Measurements from ENCODE around the gene FAM83C.

The FAM83C gene

DNA sequence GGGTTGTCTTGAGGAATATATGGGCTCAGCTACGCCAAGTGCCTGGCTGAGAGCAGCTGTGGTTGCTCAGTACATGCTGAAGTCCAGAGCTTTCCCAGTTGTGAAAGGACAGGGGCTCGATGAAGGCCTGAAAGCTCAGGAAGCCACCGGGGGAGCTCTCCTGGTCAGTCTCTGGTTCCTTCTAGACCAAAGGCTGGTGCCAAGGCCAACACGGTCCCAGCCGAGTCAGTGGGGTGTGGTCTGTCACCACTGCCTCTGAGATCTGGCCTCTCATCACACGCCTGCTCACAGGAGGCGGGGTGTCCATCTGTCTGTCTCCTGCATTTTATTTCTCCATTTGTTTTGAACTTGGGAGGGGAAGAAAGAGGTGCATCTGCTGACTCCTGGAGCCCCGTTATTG, 4.9 kb upstream of the FAM83C start:
- no peak for DNase-seq

DNA sequence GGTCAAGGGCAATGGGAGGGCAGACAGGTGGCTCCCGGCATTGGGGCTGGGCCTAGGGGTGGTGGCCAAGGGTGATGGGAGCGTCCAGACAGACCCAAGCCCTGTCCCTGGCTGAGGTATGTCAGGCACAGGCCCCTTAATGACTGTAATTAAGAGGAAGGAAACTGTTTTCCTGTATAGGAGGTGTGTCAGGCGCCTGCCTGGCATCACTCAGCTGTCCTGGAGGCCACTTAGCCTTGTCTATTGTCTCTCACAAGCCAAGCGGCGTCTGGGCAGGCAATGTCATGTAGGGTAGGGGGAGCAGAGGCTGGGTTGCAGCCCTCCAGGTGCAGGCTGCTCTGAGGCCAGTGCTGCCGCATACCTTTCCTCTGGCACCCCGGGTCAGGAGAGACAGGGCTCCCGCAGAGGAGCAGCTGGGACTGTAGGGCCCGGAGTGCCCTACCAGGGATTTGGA, 3.9 kb upstream of the FAM83C start:
- DNase-seq: no peak

DNA sequence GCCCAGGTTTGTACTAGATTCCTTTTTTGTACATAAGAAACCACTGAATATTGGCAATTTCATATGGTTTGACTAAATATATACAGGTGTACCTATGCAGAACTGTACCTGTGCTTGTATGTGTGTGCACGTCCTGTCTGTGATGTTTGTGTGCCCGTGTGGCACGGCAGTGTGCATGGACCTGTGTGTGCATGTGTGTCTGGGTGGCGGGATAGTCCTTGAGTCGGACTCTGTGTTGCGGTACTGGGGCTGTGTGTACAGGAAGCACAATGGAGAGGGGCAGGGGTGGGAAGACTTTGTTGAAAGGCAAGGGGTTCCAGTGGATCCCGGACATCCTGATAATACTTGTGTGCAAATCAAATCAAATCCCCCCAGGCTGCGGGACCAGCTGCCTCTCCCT, 3.4 kb upstream of the FAM83C start:
- DNase-seq: no peak

DNA sequence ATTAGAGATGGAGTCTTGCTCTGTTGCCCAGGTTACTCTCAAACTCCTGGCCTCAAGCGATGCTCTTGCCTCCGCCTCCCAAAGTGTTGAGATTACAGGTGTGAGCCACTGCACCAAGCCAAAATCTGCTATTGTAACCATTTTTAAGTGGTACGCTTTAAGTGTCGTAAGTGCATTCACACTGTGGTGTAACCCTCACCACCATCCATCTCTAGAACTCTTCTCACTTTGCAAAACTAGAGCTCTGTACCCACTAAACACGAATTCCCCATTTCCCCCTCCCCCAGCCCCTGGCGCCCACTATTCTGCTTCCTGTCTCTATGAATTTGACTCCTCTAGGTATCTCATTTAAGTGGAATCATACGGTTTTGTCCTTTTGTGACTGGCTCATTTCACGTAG, 2.8 kb upstream of the FAM83C start:
- DNase-seq: no peak

DNA sequence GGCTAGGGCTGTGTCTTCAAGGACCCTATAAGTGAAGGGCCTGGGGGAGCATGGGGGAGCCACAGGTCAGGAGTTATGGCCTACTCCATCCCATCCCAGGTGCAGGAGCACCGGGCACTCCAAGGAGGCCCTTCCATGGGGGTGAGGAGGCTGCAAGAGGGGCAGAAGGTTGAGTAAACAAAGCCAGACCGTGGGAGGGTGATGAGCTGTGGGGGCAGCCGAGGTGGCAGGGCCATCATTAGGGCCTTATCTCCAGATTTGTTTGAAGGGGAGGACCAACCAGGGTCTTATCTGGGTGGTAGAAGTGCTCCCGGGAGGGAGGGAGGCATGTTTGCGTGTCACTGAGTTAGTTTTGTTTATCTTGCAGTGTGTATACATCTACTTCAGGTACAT, 2.1 kb upstream of the FAM83C start:
- no peak for DNase-seq

DNA sequence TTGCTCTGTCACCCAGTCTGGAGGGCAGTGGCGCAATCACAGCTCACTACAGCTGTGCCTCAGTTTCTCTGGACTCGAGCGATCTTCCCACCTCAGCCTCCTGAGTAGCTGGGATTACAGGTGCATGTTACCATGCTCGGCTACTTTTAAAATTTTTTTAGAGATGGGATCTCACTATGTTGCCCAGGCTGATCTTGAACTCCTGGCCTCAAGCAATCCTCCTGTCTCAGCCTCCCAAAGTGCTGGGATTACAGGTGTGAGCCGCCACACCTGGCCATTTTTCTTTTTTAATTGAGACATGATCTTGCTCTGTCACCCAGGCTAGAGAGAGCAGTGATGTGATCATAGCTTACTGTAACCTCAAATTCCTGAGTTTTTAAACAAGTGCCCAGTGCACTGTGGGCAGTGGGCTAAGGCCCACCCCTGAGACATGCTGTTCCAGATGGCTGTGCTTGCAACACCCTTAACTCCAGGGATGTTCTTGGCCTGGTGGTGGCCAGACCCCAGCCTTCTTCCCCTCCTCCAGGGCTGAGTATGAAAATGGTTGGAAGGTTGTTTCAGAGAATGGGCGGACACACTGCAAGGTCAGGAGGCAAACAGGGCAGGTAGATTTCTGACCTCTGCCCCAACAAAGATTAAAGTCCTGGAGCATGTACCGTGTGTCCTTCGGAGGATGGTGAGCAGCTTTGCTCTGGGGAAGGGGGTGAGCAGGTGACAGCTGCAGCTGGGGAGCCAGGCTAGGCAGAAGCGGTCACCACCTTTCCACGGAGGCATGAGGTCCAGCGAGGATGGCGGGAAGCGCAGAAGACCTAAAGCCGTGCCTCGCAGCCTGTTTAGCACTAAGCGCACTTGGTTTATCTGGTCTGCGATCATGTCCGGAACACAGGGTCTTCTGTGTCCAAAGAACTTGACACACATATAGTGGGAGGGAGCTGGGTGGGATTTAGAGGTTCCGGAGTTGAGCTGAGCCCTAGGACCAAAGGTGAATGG, 1.4 kb upstream of the FAM83C start:
- DNase-seq: no peak

DNA sequence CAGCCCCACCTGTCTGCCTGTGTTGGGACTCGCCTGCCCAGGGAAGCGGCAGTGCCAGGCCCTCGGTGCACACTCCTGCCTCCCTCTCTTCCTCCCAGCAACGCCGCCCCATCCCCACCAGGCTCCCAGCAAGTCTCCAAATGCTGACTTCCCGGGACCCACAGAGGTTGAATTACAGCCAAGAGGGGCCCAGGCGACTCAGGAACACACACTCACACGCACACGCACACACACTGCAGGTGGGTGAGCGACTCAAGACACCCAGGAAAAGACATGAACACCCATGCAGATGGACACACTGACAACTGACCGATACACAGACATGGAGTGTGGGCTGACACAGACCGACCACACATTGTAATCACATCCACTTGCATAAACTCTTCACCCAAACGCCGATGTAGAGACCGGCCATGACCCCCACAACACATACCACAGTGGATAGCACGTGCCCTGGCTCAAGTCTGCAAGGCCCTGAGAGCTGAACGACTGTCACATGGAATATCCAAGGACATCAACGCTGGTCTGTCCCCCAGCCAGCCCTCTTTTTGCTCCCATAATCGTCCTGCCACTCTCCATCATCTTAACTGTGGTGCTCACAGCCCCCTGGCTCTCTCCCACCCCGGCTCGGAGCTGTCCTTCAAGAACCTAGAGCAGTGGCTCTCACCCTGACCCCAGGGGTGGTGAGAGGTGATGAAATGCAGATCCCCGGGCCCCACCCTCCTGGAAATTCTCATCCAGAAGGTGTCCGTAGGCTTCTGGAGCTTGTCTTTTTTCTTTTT, 470 bp upstream of the FAM83C start:
- DNase-seq: no peak

DNA sequence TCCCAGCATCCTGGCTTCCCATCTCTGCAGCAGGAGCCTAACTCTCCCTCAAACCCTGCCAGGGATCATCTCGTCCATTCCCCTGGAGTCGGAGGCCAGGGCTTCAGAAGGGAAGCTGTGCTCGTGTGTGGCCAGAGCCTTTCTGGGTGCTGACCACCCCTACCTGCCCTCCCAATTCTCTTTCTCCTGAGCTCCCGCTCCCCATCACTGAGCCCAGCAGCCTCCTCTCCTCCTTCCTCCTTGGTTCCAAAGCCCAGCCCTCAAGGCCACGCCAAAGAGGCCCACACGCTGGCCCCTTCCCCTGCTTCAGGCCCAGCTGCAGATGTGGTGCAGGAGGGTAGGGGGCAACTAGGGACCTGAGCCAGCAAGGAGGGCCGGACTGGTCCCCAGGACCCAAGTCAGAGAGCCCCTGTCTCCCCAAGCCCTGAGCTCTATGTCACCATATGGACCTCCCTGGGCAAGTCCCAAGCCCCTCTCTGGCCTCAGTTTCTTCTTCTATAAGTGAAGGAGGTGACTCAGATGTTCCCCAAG, 1.3 kb downstream of the FAM83C start:
- DNase-seq: no peak

DNA sequence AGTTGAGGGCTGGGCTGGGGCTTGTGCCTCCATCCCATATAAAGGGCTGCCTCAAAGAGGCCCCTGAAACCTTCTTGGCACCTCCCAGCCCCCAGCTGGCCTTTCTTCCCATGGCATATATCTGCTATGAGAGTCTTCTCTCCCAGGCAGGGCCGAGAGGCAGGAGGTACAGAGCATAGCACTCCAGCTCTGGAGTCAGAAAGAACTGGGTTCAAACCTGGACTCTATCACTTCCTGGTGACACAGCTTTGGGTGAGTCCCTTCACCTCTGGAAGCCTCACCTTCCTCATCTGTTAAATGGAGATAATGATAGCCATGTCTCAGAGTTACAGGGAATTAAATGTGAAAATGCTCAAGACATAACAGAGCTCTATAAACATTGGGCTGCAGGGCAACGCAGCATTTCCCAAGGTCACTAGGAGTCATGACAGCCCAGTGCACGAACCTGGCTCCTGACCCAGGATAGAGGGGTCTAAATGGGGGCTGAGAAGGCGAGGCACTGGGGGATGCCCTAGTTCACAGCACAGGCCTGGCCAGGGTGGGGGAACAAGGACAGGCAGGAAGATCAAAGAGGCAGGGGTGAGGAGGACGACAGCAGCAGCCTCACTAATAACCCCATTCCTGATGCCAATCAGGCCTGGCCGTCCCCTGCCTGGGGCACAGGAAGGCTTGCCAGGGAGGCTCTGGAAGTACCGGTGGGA, 1.9 kb downstream of the FAM83C start:
- DNase-seq: no peak

DNA sequence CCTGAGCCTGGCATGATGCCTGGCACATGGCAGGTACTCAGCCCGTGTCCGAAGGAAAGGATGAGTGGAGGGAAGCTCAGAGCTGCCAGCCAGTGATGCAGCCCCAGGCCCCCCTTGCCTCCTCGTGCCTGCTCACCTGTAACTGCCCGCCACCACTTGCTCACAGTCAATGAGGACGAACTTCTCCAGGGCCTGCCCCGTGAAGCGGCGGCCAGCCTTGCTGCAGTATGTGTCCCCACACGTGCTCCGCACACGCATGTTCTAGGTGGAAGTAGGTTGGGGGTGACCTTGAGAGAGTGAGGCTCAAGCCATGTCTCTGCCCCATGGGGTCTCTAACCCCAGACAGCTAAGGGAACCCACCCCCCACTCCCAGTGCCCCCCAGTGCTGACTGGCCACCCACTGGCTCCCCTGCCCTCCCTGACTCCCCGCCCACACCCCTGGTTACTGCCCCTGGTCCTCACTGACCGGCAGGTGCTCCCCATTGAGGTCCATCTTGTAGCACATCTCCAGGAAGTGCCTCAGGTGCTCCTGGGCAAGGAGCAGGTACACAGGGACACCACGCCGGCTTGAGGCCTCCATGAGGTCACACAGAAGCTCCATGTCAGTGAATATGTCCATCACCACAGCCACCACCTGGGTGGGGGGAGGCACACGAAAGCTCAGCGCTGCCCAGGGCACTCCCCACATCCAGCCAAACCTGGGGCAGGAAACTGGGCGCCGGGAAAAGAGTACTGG, 3.7 kb downstream of the FAM83C start:
- DNase-seq: no peak

DNA sequence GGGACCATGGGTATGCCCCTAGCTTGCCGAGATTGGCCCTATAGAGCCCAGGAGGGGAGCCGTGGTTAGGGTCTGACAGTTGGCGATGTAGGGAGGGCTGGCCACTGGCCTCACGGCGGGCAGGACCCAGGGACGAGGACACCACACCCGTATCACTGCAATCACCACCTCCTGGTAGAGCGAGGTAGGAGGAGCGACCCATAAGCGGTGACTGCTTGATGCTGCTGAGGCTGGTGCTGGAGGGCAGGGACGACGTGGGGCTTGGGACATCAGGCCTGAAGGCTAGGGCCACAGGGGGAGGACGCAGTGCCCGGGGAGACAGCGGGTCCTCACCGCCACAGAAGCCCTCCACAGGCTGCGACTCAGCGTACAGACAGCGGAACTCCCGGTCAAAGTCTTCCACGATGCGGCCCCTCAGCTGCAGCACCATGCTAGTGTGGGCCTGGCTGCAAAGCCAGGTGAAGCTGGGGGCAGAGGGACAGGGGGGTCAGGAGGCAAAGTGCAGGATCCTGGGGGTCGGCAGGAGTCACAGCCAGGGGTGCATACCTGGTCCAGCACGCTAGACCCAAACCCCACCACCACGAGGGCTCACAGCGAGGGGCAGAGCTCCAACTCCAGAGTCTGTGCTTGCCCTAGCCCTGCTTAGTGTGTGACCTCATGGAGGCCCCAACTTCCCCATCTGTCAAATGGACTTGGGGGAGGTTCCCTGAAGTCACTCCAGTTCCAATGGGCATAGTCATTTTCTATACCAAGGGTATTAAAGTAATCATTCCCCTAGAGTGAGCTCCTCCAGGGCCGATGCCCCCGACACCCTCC, 4.5 kb downstream of the FAM83C start:
- DNase-seq: no peak

DNA sequence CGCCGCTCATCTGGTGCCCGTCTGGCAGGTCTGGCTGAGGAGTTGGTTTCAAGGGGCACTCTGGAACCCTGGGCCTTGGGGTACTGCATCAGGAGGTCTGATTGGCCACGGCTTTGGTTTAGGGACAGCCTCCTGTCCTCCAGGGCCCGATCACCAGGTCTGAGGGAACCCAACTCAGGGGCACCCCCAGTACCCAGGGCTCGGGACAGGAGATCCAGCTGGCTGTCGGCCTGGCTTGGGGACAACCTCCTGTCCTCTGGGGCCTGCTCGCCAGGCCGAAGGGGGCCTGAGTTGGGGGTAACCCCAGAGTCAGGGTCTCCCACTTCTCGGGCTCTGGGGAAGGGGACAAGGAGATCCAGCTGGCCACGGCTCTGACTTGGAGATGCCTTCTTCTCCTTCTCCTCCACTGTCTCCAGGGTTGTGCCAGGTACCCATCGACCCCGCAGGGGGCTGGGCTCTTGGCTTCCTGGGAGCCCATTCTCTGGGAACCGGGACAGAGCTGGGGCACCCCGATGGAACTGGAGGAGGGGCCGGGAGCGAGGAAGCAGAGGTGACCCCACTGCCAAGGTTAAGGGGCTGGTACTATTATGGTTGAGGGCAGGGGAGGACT, 5.2 kb downstream of the FAM83C start:
- no peak for DNase-seq

DNA sequence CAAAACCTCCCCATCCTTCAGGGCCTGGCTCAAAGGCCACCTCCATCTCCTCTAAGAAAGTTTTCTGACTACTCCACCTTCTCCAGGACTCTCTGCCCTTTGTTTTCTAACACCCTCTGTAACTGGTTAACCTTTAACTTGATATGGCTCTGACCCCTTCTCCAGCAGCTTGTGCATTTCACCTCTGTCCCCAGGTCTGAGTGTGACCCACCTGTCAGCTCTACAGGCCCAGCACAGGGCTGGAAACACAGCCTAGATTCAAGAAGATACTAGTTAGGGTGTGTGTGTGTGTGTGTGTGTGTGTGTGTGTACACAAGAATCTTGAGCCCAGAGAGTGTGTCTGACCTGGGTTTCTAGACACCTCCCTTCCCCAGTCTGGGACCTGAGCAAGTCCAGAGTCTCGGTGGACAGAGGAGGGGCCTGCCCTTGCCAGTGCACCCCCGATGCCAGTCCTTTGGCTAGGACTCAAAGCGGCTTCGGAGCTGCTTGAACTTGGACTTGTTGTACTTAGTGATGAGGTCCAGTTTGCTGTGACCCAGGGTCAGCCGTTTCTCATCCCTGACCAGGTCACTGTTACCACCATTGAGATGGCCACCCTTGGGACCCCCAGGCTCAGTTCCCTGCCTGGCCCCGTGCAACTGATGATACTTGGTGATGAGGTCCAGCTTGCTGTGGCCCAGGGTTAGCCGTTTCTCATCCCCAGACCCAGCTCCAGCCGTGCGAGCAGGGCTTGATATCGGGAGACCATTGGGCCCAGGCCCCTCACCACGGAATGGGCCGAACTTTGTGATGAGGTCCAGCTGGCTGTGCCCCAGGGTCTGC, 5.9 kb downstream of the FAM83C start:
- DNase-seq: no peak

DNA sequence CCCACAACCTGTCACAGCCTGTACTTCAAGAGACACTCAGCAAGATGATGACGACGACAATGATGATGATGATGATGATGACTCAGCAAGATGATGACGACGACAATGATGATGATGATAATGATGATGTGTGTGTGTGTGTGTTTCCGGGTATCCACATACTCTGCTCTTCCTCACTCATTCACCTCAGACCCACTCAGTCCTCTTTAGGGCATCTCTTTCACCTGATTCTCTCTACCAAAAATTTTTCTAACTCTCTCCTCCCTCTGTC, 6.5 kb downstream of the FAM83C start:
- no peak for DNase-seq

DNA sequence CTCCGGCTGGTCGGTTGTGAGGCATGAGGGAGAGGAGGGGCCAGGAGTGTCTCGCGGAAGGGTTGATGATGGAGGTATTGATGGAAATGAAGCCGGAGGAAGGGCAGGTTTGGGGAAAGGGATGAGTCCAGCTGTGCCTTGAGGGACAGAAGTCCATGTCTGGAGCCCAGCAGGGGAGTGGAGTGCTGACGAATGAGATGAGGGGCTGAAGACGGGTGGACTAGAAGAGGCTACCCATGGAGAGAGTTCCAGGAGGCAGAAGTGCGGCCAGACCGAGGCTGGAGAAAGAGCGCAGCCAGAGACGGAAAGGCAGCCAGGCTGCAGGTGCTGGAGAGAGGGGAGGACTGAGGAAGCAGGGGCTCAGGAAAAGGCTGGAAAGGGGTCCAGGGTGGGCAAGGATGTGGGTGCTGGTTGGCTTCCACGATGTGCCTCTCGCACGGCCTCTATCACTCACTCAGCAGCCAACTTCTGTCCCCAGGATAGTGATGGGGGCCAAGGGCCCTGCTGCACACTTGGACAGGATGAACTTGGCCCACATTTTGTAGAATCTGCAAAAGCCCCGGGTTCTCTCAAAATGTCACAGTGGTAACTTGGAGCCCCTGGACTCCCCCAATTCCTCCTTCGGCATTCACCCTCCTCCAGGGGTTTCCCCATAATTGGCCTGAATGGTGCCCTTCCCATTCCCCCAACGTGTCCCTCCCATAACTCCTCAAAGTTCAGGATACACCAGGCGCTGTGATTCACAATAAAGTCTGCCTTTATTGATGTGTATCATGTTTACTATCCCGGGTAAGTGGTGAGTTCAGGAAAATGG, 7.0 kb downstream of the FAM83C start:
- DNase-seq: no peak

DNA sequence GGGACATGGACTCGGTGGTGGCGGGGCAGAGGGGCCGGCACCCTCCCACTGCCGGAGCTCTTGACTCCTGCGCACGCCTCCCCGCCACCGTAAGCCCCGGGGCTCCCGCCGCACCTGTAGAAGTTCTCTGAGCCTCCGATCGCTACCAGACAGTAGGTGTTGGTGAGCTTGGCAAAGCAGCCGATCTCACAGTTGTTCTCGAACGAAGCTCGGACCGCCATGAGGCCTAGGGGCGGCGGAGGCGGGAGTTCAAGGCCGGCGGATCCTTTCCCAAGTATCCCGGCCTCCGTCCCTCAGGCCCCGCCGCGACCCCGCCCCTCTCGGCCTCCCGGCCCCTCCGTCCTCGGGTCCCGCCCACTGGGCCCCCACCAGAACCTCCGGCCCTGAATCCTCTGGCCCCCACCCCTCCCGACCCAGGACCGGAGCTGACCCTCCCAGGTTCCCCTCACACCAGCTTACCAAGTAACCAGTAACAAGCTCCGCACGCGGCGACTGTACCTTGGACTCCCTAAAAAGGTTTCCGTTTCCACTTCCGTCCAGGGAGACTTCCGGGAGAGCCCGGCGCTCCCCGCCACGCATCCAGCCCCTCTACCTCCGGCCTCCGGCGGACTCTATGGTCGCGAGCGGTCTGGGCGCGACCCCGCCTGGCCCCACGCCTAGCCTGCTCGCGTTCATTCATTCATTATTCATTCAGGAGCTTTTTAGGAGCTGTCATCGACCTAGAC, 7.8 kb downstream of the FAM83C start, which contains the start of gene EIF6:
TSS of gene EIF6 (minus strand) at position 506 of the 725 bp plus-strand sequence. CDS start at position 221, 285 bp downstream.
- peak; percentile 92 for DNase-seq

DNA sequence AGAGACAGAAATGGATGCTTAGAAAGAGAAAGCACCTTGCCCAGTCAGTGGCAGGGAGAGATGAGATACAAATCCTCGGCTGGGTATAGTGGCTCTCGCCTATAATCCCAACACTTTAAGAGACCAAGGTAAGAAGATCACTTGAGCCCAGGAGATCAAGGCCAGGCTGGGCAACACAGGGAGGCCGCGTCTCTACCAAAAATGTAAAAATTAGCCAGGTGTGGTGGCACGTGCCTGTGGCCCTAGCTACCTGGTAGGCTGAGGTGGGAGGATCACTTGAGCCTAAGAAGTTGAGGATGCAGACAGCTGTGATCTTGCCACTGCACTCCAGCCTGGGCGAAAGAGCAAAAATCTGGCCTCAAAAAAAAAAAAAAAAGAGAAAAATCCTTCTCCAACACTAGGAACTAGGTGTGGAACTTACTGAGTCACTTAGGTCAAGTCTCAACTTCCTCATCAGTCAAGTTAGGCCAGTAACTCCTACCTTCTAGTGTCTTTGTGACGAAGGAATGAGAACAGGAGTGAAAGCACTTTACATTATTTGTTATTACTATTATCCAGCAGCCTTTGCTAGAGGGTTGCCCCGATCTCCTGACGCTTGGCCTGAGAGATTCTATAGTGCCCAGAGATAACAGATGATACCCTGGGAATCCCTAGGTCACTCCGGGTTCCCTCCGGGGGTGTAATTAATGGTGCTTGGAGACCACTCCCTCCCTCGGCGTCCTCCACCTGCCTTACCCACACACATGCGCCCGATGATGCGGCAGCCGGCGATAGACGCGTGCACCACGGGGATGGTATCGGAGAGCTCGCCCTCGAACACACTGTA, 8.6 kb downstream of the FAM83C start:
- no peak for DNase-seq
